C4-2B (cell line): ENCODE results near the gene ATP6V0E1.

Experiments
- H3K27ac ChIP-seq: fragments of 450-650 bp; 2 replicates; pipeline ENCODE4 v1.5.1; 2017
- CTCF ChIP-seq: fragments of 450-650 bp; conservative IDR thresholded peaks from 2 replicates; pipeline ENCODE4 v1.5.1; 2017; ENCODE audit warnings: mild to moderate bottlenecking
- ZFX ChIP-seq: fragments of 450-650 bp; IDR thresholded peaks from 2 replicates; pipeline ENCODE4 v1.6.1; 2017

ATP6V0E1 gene

GRCh38 chr5:172941067-172941516, 42.5 kb upstream of the ATP6V0E1 start:
- TF ChIP-seq CTCF (no peak), ZFX (no peak)
- H3K27ac ChIP-seq, result no peak overlapping the region

- TF ChIP-seq ZFX, result no peak
- TF ChIP-seq CTCF, result no peak
- no peak overlapping the region for H3K27ac ChIP-seq
Observed at GRCh38 chr5:172942556-172942955, 41.0 kb upstream of the ATP6V0E1 start.

- no peak overlapping the region for H3K27ac ChIP-seq
- no peak for TF ChIP-seq ZFX
- no peak for TF ChIP-seq CTCF
Observed at GRCh38 chr5:172943283-172943841, 40.2 kb upstream of the ATP6V0E1 start.

- no peak overlapping the region for H3K27ac ChIP-seq
- no peak for TF ChIP-seq CTCF
- no peak for TF ChIP-seq ZFX
Observed at GRCh38 chr5:172943906-172944305, 39.7 kb upstream of the ATP6V0E1 start.

- TF ChIP-seq CTCF (no peak), ZFX (no peak)
- H3K27ac ChIP-seq, result no peak overlapping the region
Observed at GRCh38 chr5:172944741-172945140, 38.8 kb upstream of the ATP6V0E1 start.

- H3K27ac ChIP-seq, result no peak overlapping the region
Observed at GRCh38 chr5:172945151-172945550, 38.4 kb upstream of the ATP6V0E1 start.

GRCh38 chr5:172946146-172946545, 37.4 kb upstream of the ATP6V0E1 start:
- H3K27ac ChIP-seq, result no peak overlapping the region
- TF ChIP-seq ZFX, result no peak

More at GRCh38 chr5:172945151-172945550, 38.4 kb upstream of the ATP6V0E1 start:
- TF ChIP-seq CTCF, result no peak
- TF ChIP-seq ZFX, result no peak

- TF ChIP-seq CTCF (no peak), ZFX (no peak)
- H3K27ac ChIP-seq, result no peak overlapping the region
Observed at GRCh38 chr5:172949426-172949825, 34.1 kb upstream of the ATP6V0E1 start.
